ENCODE data around the gene STXBP5. TPM values are rescaled to one million over a fixed set of nuclear protein-coding genes. Genes with fewer than 3 reads are reported as not detected.

STXBP5 gene
- total RNA-seq, 1 donor from 2014 or later, result 10.7 TPM

DNA sequence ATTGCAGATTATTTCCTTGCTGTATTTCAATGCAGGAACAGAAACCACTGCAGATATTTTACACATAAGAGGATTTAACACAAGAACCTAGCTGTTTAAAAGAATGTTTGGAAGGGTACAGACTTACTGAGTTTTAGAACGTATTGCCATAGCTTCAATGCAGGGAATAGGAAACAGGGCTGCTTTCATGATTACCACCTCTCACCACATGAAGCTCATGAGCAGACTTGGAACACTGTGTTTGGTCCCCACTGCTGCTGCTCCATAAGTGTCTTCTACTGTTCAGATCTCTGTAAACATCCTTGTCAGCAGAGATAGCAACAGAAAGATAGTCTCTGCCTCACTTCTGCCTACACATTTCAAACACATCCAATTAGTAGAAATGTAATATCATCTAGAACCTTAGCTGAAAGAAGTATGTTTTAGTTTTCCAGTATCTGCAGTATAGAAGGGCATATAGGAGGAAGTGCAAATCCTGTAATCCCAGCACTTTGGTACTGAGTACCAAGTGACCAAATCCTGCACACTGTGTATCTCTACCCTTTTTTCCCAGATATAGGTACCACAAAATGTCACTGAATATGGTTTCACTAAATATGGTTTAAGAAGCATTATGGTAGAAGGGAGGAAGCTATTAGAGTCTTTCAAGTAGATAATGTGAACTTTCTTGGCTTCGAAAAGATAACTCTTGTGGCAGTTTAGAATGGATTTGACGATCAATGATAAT lies 51.9 kb downstream of the STXBP5 start:
- Mint-ChIP-seq H3K9me3 (peaks cover 20% of the 10 kb centered on the region), H3K27ac (ENCODE audit: unreplicated experiment) (no peak overlapping the region), H3K36me3 (ENCODE audit: low read depth) (peaks cover 43% of the 10 kb centered on the region), H3K4me3 (no peak overlapping the region), H3K4me1 (no peaks in the 10 kb centered on the region), H3K27me3 (ENCODE audit: low read depth) (no peaks in the 10 kb centered on the region)
- TF ChIP-seq, protein P1, sequence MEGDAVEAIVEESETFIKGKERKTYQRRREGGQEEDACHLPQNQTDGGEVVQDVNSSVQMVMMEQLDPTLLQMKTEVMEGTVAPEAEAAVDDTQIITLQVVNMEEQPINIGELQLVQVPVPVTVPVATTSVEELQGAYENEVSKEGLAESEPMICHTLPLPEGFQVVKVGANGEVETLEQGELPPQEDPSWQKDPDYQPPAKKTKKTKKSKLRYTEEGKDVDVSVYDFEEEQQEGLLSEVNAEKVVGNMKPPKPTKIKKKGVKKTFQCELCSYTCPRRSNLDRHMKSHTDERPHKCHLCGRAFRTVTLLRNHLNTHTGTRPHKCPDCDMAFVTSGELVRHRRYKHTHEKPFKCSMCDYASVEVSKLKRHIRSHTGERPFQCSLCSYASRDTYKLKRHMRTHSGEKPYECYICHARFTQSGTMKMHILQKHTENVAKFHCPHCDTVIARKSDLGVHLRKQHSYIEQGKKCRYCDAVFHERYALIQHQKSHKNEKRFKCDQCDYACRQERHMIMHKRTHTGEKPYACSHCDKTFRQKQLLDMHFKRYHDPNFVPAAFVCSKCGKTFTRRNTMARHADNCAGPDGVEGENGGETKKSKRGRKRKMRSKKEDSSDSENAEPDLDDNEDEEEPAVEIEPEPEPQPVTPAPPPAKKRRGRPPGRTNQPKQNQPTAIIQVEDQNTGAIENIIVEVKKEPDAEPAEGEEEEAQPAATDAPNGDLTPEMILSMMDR (conservative IDR thresholded peaks at IDR 0.05), result no peak
- no peak for DNase-seq (ENCODE audit: low read depth, low spot score)

DNA sequence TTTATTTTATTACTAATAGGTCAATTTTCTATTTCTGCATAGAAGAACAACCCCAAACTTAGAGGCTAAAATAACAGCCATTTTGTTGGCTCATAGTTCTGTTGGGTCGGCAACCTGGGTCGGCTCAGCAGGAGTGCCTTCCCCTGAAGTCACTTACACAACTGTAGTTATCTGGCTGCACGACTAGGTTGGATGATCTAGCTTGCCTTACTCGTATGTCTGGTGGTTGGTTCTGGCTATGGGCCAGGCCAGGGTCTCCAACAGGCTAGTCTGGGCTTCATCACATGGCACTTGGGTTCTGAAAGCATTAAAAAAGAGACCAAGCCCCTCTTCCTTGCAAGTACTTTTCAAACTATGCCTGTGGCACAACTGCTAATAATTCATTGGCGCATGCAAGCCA lies 53.5 kb downstream of the STXBP5 start:
- Mint-ChIP-seq H3K27ac (ENCODE audit: unreplicated experiment) (no peak overlapping the region), H3K27me3 (ENCODE audit: low read depth) (no peaks in the 10 kb centered on the region), H3K36me3 (ENCODE audit: low read depth) (peaks cover 28% of the 10 kb centered on the region), H3K4me1 (no peaks in the 10 kb centered on the region), H3K4me3 (no peak overlapping the region), H3K9me3 (peaks cover 16% of the 10 kb centered on the region)
- TF ChIP-seq, protein P1 (conservative IDR thresholded peaks at IDR 0.05), result no peak
- DNase-seq (ENCODE audit: low read depth, low spot score), result no peak

DNA sequence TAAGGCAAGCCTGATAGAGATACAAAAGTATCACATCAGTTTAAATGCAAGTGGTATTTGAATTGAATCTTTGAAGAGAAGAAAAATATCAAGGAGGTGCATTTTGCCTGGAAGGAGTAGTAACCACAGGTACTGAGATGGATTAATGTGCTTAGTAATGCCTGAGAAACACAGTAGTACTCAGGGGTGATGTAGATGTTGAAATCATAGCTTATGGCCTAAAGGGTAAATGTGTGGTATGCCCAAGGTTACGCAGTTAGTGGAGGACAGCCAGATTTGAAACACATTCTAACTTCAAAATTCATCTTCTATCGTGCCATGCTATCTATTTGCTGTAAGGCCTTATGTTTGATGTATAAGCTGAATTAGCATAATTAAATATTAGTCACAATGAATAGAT lies 55.9 kb downstream of the STXBP5 start:
- no peak overlapping the region for H3K27ac Mint-ChIP-seq (ENCODE audit: unreplicated experiment)
- H3K4me1 Mint-ChIP-seq, result no peaks in the 10 kb centered on the region
- H3K9me3 Mint-ChIP-seq, result peaks cover 6% of the 10 kb centered on the region
- DNase-seq (ENCODE audit: low read depth, low spot score), result no peak
- TF ChIP-seq, protein P1 (conservative IDR thresholded peaks at IDR 0.05), result no peak
- H3K27me3 Mint-ChIP-seq (ENCODE audit: low read depth), result no peaks in the 10 kb centered on the region
- H3K36me3 Mint-ChIP-seq (ENCODE audit: low read depth), result peaks cover 8% of the 10 kb centered on the region
- no peak overlapping the region for H3K4me3 Mint-ChIP-seq

DNA sequence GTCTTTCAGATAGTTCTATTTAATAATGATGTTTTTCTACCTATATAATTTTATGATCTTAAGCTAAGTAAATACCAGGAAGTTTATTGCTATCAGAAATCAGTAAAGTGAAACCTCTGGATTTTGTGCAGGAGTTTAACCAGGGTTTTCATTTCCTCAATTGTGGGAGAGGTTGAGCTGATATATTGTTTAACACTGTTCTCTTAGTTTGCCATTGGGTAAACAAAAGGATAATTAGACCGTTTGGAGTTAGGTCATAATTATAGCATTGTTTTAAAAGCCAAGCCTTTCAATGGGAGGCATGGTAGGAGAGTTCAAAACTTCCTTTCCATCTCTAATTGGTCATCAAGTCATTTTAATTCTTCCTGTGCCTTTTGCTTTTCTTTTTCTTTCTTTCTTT lies 58.7 kb downstream of the STXBP5 start:
- Mint-ChIP-seq H3K27me3 (ENCODE audit: low read depth) (no peaks in the 10 kb centered on the region), H3K4me1 (no peaks in the 10 kb centered on the region), H3K36me3 (ENCODE audit: low read depth) (peaks cover 14% of the 10 kb centered on the region), H3K9me3 (no peaks in the 10 kb centered on the region), H3K27ac (ENCODE audit: unreplicated experiment) (no peak overlapping the region), H3K4me3 (no peak overlapping the region)
- TF ChIP-seq, protein P1 (conservative IDR thresholded peaks at IDR 0.05), result no peak
- no peak for DNase-seq (ENCODE audit: low read depth, low spot score)

DNA sequence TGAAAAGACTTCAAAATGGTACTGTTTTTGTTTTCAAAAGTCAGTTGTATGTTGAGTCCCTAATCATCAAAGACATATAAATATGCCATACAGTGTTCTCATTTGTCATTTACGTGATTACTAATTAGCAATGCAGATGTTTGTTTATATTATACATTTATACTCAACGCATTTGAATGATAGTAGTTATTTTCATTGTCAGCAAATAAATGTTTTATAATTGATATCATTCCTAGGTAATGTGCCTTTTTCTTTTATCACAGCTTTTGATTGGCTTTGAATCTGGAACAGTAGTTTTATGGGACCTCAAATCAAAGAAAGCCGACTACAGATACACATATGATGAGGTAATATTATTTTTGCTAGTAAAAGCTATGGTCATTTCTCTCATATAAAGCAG lies 62.6 kb downstream of the STXBP5 start:
- TF ChIP-seq, protein P1 (conservative IDR thresholded peaks at IDR 0.05), result no peak
- no peaks in the 10 kb centered on the region for H3K27me3 Mint-ChIP-seq (ENCODE audit: low read depth)
- H3K4me3 Mint-ChIP-seq, result no peak overlapping the region
- peaks cover 18% of the 10 kb centered on the region for H3K36me3 Mint-ChIP-seq (ENCODE audit: low read depth)
- no peaks in the 10 kb centered on the region for H3K9me3 Mint-ChIP-seq
- no peak for DNase-seq (ENCODE audit: low read depth, low spot score)
- no peak overlapping the region for H3K27ac Mint-ChIP-seq (ENCODE audit: unreplicated experiment)
- no peaks in the 10 kb centered on the region for H3K4me1 Mint-ChIP-seq
